K562 (cell line): ENCODE measurements around the gene CNOT4. TPM values are rescaled to one million over a fixed set of nuclear protein-coding genes. Genes with fewer than 3 reads are reported as not detected.

Experiments
- E2F1 ChIP-seq: sonication (generic); formaldehyde crosslinking; IDR thresholded peaks from 2 replicates; pipeline ENCODE4 v1.8.1; 2023; ENCODE audit warnings: mild to moderate bottlenecking, missing genetic modification reagents, moderate library complexity
- HDGF ChIP-seq: fragments of 450-650 bp; IDR thresholded peaks from 2 replicates; pipeline ENCODE4 v1.6.1; 2016
- IFI16 ChIP-seq: fragments of 250-450 bp; sonication (Bioruptor Pico); IDR thresholded peaks from 2 replicates; pipeline ENCODE4 v2.1.2; 2022; ENCODE audit warnings: mild to moderate bottlenecking, inconsistent platforms
- POLR2B ChIP-seq: fragments of 450-650 bp; IDR thresholded peaks from 2 replicates; pipeline ENCODE4 v1.6.1; 2018; ENCODE audit warnings: low read depth; ENCODE audit not compliant: partially characterized antibody
- POLR2G ChIP-seq: fragments of 200-400 bp; formaldehyde crosslinking; IDR thresholded peaks from 2 replicates; pipeline ENCODE4 v1.6.1; 2017; ENCODE audit warnings: low read depth, mild to moderate bottlenecking, antibody characterized with exemption, low read length, moderate library complexity
- SMARCA4 ChIP-seq: fragments of 450-650 bp; IDR thresholded peaks from 2 replicates; pipeline ENCODE4 v1.6.1; 2016
- ZBTB49 ChIP-seq: sonication (generic); formaldehyde crosslinking; IDR thresholded peaks from 2 replicates; pipeline ENCODE4 v1.8.0; 2022; ENCODE audit warnings: missing genetic modification reagents, mild to moderate bottlenecking, borderline replicate concordance
- ZNF644 ChIP-seq: fragments of 200-800 bp; sonication (Bioruptor generic); IDR thresholded peaks from 2 replicates; pipeline ENCODE4 v1.6.1; 2016; ENCODE audit warnings: low read depth, missing genetic modification characterization, missing compliant biosample characterization
- polyA plus RNA-seq, 8 experiments: library from polyadenylated mRNA; depleted of rRNA in 4 of 8; stranded (reverse) in 5 of 8; unstranded in 3 of 8; fragments of >200 nt; fragmentation: Nextera tagmentation in 2 of 8; fragmentation: Illumina TruSeq in 1 of 8; extraction: Ambion mirVana in 2 of 8; extraction: Trizol in 1 of 8; gene quantifications; 2 replicates each; pipeline versions ENCODE4 v1.2.1 to v1.2.3, GENCODE V29; 2011 to 2014; ENCODE audit warnings: inconsistent platforms in 1 of 8, missing spikeins in 1 of 8
- total RNA-seq, 7 experiments: library from RNA; depleted of rRNA in 6 of 7; stranded (reverse); fragments of >200 nt in 6 of 7; fragmentation: Illumina TruSeq in 2 of 7; extraction: Trizol in 2 of 7; gene quantifications; 2 replicates each; pipeline versions ENCODE4 v1.2.1 to v1.2.3, GENCODE V29; 2011 to 2021; ENCODE audit warnings: low replicate concordance in 1 of 7
- TF ChIP-seq, protein P1 (sequence below): fragments of 200-600 bp; sonication (generic); IDR thresholded peaks from one replicate; pipeline ENCODE4 v1.6.1; 2012; ENCODE audit warnings: mild to moderate bottlenecking, low read depth, low read length, inconsistent platforms
- TF ChIP-seq, protein P2 (sequence below): sonication (generic); IDR thresholded peaks from 2 replicates; pipeline ENCODE4 v1.6.1; 2016

CNOT4 gene
- total and polyA plus RNA-seq, 9 of the 15 experiments (the other 6 are each of a cell fraction or from before 2014, with no cell fraction given), result 8.6 to 24.1 (median 15.4) TPM

DNA sequence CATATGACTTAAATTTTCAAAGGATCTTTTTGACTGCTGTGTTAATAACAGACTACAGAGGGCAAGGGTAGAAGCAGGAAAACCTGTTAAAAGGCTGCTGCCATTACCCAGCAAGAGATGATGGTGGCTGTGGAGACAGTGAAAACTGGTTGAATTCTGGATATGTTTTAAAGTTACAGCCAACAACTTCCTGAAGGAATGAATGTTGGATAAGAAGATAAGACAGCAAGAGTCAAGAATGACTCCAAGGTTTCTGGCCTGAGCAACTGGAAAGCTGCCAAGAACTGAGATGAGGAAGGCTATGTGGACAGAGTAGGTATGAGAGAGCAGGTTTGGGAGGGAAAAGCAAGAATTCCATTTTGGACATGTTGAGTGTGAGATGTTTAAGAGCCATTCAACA lies 19.1 kb downstream of the CNOT4 start (continued):
- no peak for TF ChIP-seq E2F1 (CRISPR knock-in tag)
- TF ChIP-seq POLR2B, result no peak
- TF ChIP-seq, protein P1, sequence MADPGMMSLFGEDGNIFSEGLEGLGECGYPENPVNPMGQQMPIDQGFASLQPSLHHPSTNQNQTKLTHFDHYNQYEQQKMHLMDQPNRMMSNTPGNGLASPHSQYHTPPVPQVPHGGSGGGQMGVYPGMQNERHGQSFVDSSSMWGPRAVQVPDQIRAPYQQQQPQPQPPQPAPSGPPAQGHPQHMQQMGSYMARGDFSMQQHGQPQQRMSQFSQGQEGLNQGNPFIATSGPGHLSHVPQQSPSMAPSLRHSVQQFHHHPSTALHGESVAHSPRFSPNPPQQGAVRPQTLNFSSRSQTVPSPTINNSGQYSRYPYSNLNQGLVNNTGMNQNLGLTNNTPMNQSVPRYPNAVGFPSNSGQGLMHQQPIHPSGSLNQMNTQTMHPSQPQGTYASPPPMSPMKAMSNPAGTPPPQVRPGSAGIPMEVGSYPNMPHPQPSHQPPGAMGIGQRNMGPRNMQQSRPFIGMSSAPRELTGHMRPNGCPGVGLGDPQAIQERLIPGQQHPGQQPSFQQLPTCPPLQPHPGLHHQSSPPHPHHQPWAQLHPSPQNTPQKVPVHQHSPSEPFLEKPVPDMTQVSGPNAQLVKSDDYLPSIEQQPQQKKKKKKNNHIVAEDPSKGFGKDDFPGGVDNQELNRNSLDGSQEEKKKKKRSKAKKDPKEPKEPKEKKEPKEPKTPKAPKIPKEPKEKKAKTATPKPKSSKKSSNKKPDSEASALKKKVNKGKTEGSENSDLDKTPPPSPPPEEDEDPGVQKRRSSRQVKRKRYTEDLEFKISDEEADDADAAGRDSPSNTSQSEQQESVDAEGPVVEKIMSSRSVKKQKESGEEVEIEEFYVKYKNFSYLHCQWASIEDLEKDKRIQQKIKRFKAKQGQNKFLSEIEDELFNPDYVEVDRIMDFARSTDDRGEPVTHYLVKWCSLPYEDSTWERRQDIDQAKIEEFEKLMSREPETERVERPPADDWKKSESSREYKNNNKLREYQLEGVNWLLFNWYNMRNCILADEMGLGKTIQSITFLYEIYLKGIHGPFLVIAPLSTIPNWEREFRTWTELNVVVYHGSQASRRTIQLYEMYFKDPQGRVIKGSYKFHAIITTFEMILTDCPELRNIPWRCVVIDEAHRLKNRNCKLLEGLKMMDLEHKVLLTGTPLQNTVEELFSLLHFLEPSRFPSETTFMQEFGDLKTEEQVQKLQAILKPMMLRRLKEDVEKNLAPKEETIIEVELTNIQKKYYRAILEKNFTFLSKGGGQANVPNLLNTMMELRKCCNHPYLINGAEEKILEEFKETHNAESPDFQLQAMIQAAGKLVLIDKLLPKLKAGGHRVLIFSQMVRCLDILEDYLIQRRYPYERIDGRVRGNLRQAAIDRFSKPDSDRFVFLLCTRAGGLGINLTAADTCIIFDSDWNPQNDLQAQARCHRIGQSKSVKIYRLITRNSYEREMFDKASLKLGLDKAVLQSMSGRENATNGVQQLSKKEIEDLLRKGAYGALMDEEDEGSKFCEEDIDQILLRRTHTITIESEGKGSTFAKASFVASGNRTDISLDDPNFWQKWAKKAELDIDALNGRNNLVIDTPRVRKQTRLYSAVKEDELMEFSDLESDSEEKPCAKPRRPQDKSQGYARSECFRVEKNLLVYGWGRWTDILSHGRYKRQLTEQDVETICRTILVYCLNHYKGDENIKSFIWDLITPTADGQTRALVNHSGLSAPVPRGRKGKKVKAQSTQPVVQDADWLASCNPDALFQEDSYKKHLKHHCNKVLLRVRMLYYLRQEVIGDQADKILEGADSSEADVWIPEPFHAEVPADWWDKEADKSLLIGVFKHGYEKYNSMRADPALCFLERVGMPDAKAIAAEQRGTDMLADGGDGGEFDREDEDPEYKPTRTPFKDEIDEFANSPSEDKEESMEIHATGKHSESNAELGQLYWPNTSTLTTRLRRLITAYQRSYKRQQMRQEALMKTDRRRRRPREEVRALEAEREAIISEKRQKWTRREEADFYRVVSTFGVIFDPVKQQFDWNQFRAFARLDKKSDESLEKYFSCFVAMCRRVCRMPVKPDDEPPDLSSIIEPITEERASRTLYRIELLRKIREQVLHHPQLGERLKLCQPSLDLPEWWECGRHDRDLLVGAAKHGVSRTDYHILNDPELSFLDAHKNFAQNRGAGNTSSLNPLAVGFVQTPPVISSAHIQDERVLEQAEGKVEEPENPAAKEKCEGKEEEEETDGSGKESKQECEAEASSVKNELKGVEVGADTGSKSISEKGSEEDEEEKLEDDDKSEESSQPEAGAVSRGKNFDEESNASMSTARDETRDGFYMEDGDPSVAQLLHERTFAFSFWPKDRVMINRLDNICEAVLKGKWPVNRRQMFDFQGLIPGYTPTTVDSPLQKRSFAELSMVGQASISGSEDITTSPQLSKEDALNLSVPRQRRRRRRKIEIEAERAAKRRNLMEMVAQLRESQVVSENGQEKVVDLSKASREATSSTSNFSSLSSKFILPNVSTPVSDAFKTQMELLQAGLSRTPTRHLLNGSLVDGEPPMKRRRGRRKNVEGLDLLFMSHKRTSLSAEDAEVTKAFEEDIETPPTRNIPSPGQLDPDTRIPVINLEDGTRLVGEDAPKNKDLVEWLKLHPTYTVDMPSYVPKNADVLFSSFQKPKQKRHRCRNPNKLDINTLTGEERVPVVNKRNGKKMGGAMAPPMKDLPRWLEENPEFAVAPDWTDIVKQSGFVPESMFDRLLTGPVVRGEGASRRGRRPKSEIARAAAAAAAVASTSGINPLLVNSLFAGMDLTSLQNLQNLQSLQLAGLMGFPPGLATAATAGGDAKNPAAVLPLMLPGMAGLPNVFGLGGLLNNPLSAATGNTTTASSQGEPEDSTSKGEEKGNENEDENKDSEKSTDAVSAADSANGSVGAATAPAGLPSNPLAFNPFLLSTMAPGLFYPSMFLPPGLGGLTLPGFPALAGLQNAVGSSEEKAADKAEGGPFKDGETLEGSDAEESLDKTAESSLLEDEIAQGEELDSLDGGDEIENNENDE, result no peak
- TF ChIP-seq IFI16 (CRISPR knock-in tag), result no peak
- TF ChIP-seq SMARCA4, result peak; percentile 91
- no peak for TF ChIP-seq ZBTB49
- no peak for TF ChIP-seq ZNF644
- TF ChIP-seq, protein P2, sequence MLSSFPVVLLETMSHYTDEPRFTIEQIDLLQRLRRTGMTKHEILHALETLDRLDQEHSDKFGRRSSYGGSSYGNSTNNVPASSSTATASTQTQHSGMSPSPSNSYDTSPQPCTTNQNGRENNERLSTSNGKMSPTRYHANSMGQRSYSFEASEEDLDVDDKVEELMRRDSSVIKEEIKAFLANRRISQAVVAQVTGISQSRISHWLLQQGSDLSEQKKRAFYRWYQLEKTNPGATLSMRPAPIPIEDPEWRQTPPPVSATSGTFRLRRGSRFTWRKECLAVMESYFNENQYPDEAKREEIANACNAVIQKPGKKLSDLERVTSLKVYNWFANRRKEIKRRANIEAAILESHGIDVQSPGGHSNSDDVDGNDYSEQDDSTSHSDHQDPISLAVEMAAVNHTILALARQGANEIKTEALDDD, result no peak; the same call in 1 of the 2 replicates
- 0 out of 2 replicates have a peak, but pooled peaks have one; percentile 15 for TF ChIP-seq HDGF
- no peak for TF ChIP-seq POLR2G
